AG04449 (cell line): ENCODE data around the gene DHDH.
"Not testable (repeated sequence)": the region's sequence is repeated elsewhere in the genome, so short reads cannot be mapped to it uniquely, and the experiment has no call there.

Source experiments
- CTCF ChIA-PET: fragments of 350-600 bp; formaldehyde crosslinking; extraction: SDS; loops from one replicate; lab custom pipeline; 2021; ENCODE audit warnings: antibody characterized with exemption; lab: Yijun Ruan, JAX
- POLR2A ChIA-PET: fragments of 400-600, 350-600 bp; formaldehyde crosslinking; extraction: SDS; loops from one replicate; lab custom pipeline; 2020; ENCODE audit warnings: antibody characterized with exemption, inconsistent platforms; lab: Yijun Ruan, JAX
- DNase-seq: peaks from one replicate; pipeline ENCODE4 v3.0.0-alpha.2; 2010; ENCODE audit warnings: low read depth, low spot score
- H3K4me3 ChIP-seq: 2 replicates; pipeline ENCODE4 v1.5.1; 2011; ENCODE audit warnings: low read depth, mild to moderate bottlenecking, control low read depth, low read length
- CTCF ChIP-seq: IDR thresholded peaks from one replicate; pipeline ENCODE4 v1.5.1; 2011; ENCODE audit warnings: mild to moderate bottlenecking, moderate library complexity, low read length, control low read depth, inconsistent platforms; ENCODE audit not compliant: insufficient read depth; ENCODE audit errors: missing control alignments

Gene DHDH

DNA sequence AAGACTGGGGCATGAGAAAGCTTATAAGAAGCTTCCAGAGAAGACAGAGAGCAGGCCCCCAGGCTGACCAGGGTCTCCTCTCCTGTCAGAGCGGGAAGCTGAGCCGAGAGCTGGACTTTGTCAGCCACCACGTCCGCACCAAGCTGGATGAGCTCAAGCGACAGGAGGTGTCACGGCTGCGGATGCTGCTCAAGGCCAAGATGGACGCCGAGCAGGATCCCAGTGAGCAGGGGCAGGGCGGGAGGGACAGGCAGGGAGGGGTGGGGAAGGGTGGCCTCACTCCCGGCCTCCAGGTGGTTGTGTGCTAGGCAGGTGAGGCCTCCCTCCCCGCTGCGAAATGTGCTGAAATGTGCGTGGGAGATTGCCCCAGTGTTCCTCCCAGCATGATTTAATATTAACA, 27.8 kb upstream of the DHDH start:
- DNase-seq: no peak
- H3K4me3 ChIP-seq: no peak overlapping the region
- ChIA-PET CTCF (interaction anchor here (0.7 kb wide), 1 partner anchor 65 kb away, joined by 3 read pairs; no protein-coding TSS in a partner anchor), POLR2A (no interaction called here)
- TF ChIP-seq CTCF: no peak

DNA sequence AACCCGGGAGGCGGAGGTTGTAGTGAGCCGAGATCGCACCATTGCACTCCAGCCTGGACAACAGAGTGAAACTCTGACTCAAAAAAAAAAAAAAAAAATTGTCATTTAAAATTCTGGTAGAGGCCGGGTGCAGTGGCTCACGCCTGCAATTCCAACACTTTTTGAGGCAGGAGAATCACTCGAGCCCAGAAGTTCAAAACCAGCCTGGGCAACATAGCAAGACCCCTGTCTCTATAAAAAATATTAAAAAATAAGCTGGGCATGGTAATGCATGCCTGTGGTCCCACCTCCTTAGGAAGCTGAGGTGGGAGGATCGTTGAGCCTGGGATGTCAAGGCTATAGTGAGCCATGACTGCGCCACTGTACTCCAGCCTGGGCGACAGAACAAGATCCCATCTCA, 27.2 kb upstream of the DHDH start:
- no peak for DNase-seq
- no peak overlapping the region for H3K4me3 ChIP-seq
- no peak for TF ChIP-seq CTCF
- ChIA-PET POLR2A (no interaction called here), CTCF (no interaction called here)

DNA sequence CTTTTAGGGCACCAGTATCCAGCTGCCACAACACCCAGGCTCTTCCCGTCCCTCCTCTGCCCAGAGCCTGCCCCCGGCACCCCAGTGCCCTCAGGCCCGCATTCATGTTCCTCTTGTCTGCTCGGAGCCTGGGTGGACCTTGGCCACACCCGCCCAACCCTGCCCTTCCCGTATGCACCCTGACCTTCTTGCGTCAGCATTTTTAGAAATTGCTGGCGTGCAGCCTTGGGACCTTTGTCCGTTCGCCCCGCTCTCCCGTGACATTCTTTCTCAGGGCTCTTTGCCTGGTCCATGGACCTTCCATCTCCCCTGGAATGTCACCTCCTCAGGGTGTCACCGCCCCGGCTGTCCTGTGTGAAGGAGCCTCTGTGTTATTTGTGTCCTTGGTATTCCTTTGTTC, 25.8 kb upstream of the DHDH start:
- POLR2A ChIA-PET: no interaction called here
- CTCF ChIA-PET: no interaction called here
- TF ChIP-seq CTCF: no peak
- H3K4me3 ChIP-seq: no peak overlapping the region
- DNase-seq: no peak

DNA sequence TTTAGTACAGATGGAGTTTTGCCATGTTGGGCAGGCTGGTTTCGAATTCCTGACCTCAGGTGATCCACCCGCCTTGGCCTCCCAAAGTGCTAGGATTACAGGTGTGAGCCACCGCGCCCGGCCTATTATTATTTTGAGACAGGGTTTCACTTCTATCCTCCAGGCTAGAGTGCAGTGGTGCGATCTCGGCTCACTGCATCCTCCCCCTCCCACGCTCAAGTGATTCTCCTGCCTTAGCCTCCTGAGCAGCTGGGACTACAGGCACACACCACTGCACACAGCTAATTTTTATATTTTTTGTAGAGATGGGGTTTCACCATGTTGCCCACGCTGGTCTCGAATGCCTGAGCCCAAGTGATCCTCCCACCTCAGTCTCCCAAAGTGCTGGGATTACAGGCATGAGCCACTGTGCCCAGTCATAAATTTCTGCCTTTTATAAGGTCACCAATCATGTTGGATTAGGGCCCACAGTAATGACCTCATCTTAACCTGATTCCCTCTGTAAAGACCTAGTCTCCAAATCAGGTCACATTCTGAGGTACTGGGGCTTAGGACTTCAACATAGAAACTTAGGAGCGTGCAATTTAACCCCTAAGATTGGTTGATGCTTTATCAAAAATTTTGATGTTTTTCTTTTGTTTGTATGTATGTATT, 23.9 kb upstream of the DHDH start:
- CTCF ChIA-PET: interaction anchor here (1.3 kb wide), 1 partner anchor 14 kb away, joined by 3 read pairs; no protein-coding TSS in a partner anchor
- POLR2A ChIA-PET, DNase-seq: not testable (repeated sequence)

DNA sequence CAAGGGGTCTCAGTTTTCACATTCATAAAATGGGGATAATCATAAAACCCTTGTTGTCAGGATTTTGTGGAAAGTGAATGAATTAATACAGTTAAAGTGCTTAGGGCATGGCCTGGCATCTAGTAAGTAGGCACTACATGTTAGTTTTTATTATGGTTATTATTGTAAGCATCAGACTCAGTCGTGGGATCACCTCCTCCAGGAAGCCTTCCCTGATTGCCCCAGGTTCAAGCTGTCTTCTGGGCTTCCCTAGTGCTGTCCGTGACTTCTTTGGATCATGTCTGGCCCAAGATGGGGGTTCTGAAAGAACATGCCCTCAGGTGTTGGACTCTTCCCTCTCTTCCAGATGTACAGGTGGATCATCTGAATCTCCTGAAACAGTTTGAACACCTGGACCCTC, 22.7 kb upstream of the DHDH start:
- ChIA-PET POLR2A (no interaction called here), CTCF (interaction anchor here (1.2 kb wide), 1 partner anchor 44 kb away, joined by 3 read pairs; the partner anchor contains the start of gene BAX)

More for the DNA sequence above, 23.9 kb upstream of the DHDH start:
- H3K4me3 ChIP-seq: not testable (repeated sequence)

GRCh38 chr19:48913114-48913889, 20.2 kb upstream of the DHDH start:
- no peak for DNase-seq
- H3K4me3 ChIP-seq: no peak overlapping the region
- ChIA-PET CTCF (no interaction called here), POLR2A (no interaction called here)
- no peak for TF ChIP-seq CTCF

More for the DNA sequence above, 22.7 kb upstream of the DHDH start:
- DNase-seq: no peak
- H3K4me3 ChIP-seq: no peak overlapping the region
- no peak for TF ChIP-seq CTCF
